ENCODE measurements around the gene PTX4. TPM values are rescaled to one million over a fixed set of nuclear protein-coding genes. Genes with fewer than 3 reads are reported as not detected.

PTX4 gene, protein sequence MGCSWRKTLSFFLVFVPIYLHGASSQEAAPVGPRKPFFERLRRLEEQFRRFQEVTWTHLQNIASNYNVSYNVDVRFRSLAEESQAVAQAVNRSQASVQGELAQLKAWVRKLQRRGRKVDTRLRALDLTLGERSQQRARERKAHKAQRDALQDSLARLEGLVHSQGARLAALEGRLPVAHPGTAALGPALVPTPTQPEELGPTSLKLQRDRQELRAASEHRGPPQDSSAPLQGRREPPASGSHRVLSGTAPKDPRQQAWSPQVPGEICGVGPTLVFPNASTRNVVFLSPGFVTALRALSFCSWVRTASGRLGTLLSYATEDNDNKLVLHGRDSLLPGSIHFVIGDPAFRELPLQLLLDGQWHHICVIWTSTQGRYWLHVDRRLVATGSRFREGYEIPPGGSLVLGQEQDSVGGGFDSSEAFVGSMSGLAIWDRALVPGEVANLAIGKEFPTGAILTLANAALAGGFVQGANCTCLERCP
- total RNA-seq: not detected
- not detected for polyA plus RNA-seq

DNA sequence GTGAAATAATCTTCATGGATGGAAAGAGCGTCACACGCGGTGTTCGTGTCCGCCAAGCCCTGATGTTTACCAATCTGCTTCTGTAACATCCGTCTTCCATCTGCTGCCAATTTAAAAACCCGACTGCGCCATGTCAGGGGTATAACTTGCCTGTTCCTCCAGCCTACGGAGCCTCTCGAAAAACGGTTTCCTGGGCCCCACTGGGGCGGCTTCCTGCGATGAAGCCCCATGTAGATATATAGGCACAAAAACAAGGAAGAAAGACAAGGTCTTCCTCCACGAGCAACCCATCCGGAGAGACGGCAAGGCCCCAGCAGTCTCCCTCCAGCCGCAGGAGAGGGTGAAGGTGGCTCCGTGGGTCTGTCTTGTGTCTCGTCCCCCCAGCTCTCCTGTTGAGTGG, at the start of gene PTX4:
Gene PTX4, minus strand, starts transcription at position 326 of the 400 bp plus-strand sequence. Its CDS starts 35 bp downstream, at position 291.
- no peaks in the 10 kb centered on the region for H3K9me3 ChIP-seq (ENCODE audit: control insufficient read depth in 2 of 2, low read length in 2 of 2)
- H3K27me3 ChIP-seq (ENCODE audit: control insufficient read depth, insufficient read depth, low read length): no peaks in the 10 kb centered on the region
- Mint-ChIP-seq H3K36me3 (no peaks in the 10 kb centered on the region), H3K27me3 (no peaks in the 10 kb centered on the region), H3K4me3 (peak within 1 kb of the TSS in 1 of 4 donors; percentile 35), H3K4me1 (peaks cover 5 to 16% (median 7%) of the 10 kb centered on the region in 4 donors), H3K9me3 (no peaks in the 10 kb centered on the region), H3K27ac (no peak within 1 kb of the TSS)
- H3K4me1 ChIP-seq (ENCODE audit: control insufficient read depth, insufficient read depth, low read length, poor library complexity, severe bottlenecking): peaks cover 10% of the 10 kb centered on the region
- DNase-seq (no peak), ATAC-seq (ENCODE audit: low read depth in 2 of 2) (no peak)
- H3K36me3 ChIP-seq (ENCODE audit: control insufficient read depth, insufficient read depth, low read length): no peaks in the 10 kb centered on the region
- H3K27ac ChIP-seq (ENCODE audit: insufficient read depth, low read length, poor library complexity, severe bottlenecking): no peak within 1 kb of the TSS
- no peak within 1 kb of the TSS for H3K4me3 ChIP-seq (ENCODE audit: low read depth, low read length)

DNA sequence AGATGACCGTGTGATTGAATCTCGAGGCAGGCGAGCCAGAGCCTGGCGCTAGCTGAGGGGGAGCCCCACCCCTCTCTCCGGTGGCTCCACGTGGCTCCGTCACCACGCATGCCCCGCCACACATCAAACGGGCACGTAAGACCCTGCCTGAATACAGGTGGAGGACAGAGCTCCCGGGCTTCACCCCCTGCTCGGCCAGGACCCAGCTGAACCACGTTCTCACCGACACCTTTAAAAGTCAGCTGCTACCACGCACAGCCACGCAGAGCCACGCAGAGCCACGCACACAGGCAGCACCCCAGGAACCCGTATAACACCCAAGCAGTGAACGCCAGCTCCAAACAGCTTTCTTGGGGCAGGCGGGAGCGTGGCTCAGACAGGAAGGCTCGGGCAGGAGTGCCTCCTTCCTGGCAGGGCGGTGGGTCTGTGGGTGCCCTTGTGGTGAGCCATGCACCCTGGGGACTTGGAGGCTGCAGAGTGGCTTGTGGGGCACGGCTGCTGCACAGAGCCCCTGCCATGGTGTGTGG, 49.1 kb upstream of the PTX4 start:
- peak in 1 of 3 donors; percentile 34 for DNase-seq
- no peak overlapping the region for H3K4me3 ChIP-seq (ENCODE audit: low read depth, low read length)
- H3K4me1 Mint-ChIP-seq: peaks cover 0 to 58% (median 20%) of the 10 kb centered on the region in 4 donors
- peak overlapping the region in 2 of 3 donors; percentile 81 to 96 for H3K27ac Mint-ChIP-seq
- peaks cover 44% of the 10 kb centered on the region for H3K36me3 ChIP-seq (ENCODE audit: control insufficient read depth, insufficient read depth, low read length)
- no peak overlapping the region for H3K27ac ChIP-seq (ENCODE audit: insufficient read depth, low read length, poor library complexity, severe bottlenecking)
- no peak for ATAC-seq (ENCODE audit: low read depth in 2 of 2)
- H3K9me3 Mint-ChIP-seq: no peaks in the 10 kb centered on the region
- no peaks in the 10 kb centered on the region for H3K27me3 ChIP-seq (ENCODE audit: control insufficient read depth, insufficient read depth, low read length)
- peaks cover 16% of the 10 kb centered on the region for H3K36me3 Mint-ChIP-seq
- H3K27me3 Mint-ChIP-seq: no peaks in the 10 kb centered on the region
- H3K4me3 Mint-ChIP-seq: peak overlapping the region; percentile 73 to 99 (median 85)
- H3K4me1 ChIP-seq (ENCODE audit: control insufficient read depth, insufficient read depth, low read length, poor library complexity, severe bottlenecking): peaks cover 55% of the 10 kb centered on the region
- no peaks in the 10 kb centered on the region for H3K9me3 ChIP-seq (ENCODE audit: control insufficient read depth in 2 of 2, low read length in 2 of 2)

DNA sequence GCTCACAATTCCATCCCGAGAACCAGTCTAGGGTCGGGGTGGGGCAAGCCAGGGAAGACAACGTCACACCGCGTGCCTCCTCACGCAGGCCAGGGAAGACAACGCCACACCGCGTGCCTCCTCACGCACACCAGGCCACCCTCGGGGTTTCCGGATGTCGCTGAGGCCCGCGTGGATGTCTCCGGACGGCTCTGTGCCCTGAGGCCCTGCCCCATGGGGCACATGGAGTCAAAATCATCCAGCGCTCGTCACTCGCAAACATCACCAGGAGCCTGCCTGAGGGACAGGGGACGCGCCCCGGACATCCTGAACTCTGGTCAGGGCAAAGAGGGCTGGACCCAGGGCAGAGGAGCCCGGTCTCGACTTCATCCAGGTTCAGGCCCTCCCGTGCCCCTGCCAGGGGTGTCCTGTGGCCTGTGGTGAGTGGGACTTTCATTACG, 48.4 kb upstream of the PTX4 start:
- DNase-seq (no peak), ATAC-seq (ENCODE audit: low read depth in 2 of 2) (no peak)
- H3K4me3 ChIP-seq (ENCODE audit: low read depth, low read length): no peak overlapping the region
- peak overlapping the region; percentile 69 to 96 (median 81) for H3K27ac Mint-ChIP-seq
- peaks cover 0 to 57% (median 17%) of the 10 kb centered on the region in 4 donors for H3K4me1 Mint-ChIP-seq
- H3K27me3 ChIP-seq (ENCODE audit: control insufficient read depth, insufficient read depth, low read length): no peaks in the 10 kb centered on the region
- no peak overlapping the region for H3K27ac ChIP-seq (ENCODE audit: insufficient read depth, low read length, poor library complexity, severe bottlenecking)
- peaks cover 16% of the 10 kb centered on the region for H3K36me3 Mint-ChIP-seq
- peaks cover 37% of the 10 kb centered on the region for H3K36me3 ChIP-seq (ENCODE audit: control insufficient read depth, insufficient read depth, low read length)
- H3K9me3 Mint-ChIP-seq: no peaks in the 10 kb centered on the region
- no peaks in the 10 kb centered on the region for H3K9me3 ChIP-seq (ENCODE audit: control insufficient read depth in 2 of 2, low read length in 2 of 2)
- H3K27me3 Mint-ChIP-seq: no peaks in the 10 kb centered on the region
- peak overlapping the region; percentile 87 to 99 (median 91) for H3K4me3 Mint-ChIP-seq
- H3K4me1 ChIP-seq (ENCODE audit: control insufficient read depth, insufficient read depth, low read length, poor library complexity, severe bottlenecking): peaks cover 54% of the 10 kb centered on the region

DNA sequence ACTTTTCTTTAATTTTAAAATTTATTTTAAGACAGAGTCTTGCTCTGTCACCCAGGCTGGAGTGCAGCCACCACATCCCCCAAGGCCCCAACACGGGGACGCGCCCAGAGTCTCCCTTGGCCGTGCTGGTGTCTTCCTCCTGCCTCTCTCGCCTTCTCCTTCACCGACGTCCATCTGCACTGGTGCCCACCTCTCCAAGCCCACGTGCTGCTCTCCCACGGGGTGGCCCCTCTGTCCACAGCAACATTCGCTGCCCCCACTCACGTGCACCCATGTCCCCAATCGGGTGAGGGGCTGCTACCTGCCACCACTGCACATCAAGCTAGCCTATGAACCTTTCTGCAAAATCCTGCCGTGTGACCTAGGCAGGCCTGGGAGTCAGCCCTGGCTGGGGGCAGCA, 47.9 kb upstream of the PTX4 start:
- no peaks in the 10 kb centered on the region for H3K9me3 ChIP-seq (ENCODE audit: control insufficient read depth in 2 of 2, low read length in 2 of 2)
- ATAC-seq (ENCODE audit: low read depth in 2 of 2) (no peak), DNase-seq (no peak)
- peaks cover 34% of the 10 kb centered on the region for H3K36me3 ChIP-seq (ENCODE audit: control insufficient read depth, insufficient read depth, low read length)
- H3K36me3 Mint-ChIP-seq: peaks cover 16% of the 10 kb centered on the region
- H3K27me3 ChIP-seq (ENCODE audit: control insufficient read depth, insufficient read depth, low read length): no peaks in the 10 kb centered on the region
- H3K4me1 Mint-ChIP-seq: peaks cover 0 to 54% (median 15%) of the 10 kb centered on the region in 4 donors
- peak overlapping the region; percentile 43 for H3K4me3 ChIP-seq (ENCODE audit: low read depth, low read length)
- peak overlapping the region; percentile 52 for H3K27ac ChIP-seq (ENCODE audit: insufficient read depth, low read length, poor library complexity, severe bottlenecking)
- peak overlapping the region in 2 of 3 donors; percentile 69 to 87 for H3K27ac Mint-ChIP-seq
- no peaks in the 10 kb centered on the region for H3K9me3 Mint-ChIP-seq
- H3K4me3 Mint-ChIP-seq: peak overlapping the region; percentile 87 to 99 (median 96)
- H3K27me3 Mint-ChIP-seq: no peaks in the 10 kb centered on the region
- H3K4me1 ChIP-seq (ENCODE audit: control insufficient read depth, insufficient read depth, low read length, poor library complexity, severe bottlenecking): peaks cover 53% of the 10 kb centered on the region

DNA sequence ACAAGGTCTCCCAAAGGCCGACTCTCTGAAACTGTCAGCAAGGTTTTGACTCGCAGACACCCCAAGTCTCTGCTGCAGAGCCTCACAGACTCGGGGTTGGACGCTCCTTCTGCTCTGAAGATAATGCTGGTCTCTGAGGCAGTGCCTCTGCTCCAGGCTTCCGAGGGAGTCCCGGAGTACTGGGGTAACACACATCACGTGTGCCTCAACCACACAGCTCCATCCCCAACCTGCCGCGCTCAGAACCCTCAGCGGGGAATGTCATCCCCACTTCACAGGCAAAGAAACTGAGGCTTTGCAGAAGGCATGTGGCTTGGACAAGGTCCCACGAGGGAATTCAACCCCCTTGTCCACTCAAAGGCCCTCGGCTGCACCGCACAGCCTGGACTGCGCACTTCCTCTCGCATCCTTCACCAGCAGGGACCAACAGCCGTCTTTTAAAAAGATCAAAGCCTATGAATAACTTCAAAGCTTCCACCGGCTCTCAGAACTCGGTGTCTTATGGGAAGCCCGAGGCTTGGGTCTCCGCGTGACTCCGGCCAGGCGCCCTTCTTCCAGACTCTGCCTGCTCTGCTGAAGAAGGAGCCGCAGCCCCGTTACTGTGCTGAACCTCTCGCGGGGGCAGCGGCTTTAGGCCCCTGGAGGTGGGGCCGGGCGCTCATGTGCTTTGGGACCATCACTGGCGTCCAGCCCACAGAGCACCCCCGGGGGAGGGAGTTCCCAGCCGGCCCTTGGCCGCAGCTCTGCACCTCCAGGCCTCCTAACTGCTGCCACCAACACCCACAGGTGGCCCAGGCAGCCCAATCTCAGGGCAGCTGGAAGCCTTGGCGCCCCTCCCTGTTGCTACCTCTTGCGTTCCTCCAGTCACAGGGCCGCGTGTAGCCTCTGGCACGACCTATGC, 46.9 kb upstream of the PTX4 start:
- Mint-ChIP-seq H3K27me3 (no peaks in the 10 kb centered on the region), H3K9me3 (no peaks in the 10 kb centered on the region), H3K27ac (peak overlapping the region; percentile 90 to 97 (median 94)), H3K4me3 (peak overlapping the region; percentile 93 to 99 (median 98)), H3K4me1 (peaks cover 0 to 50% (median 15%) of the 10 kb centered on the region in 4 donors), H3K36me3 (peaks cover 16% of the 10 kb centered on the region)
- DNase-seq (peak in 1 of 3 donors; percentile 41), ATAC-seq (ENCODE audit: low read depth in 2 of 2) (peak in 1 of 2 donors; percentile 27)
- no peaks in the 10 kb centered on the region for H3K27me3 ChIP-seq (ENCODE audit: control insufficient read depth, insufficient read depth, low read length)
- no peaks in the 10 kb centered on the region for H3K9me3 ChIP-seq (ENCODE audit: control insufficient read depth in 2 of 2, low read length in 2 of 2)
- H3K27ac ChIP-seq (ENCODE audit: insufficient read depth, low read length, poor library complexity, severe bottlenecking): peak overlapping the region; percentile 52
- peaks cover 53% of the 10 kb centered on the region for H3K4me1 ChIP-seq (ENCODE audit: control insufficient read depth, insufficient read depth, low read length, poor library complexity, severe bottlenecking)
- peaks cover 32% of the 10 kb centered on the region for H3K36me3 ChIP-seq (ENCODE audit: control insufficient read depth, insufficient read depth, low read length)
- H3K4me3 ChIP-seq (ENCODE audit: low read depth, low read length): peak overlapping the region; percentile 82

DNA sequence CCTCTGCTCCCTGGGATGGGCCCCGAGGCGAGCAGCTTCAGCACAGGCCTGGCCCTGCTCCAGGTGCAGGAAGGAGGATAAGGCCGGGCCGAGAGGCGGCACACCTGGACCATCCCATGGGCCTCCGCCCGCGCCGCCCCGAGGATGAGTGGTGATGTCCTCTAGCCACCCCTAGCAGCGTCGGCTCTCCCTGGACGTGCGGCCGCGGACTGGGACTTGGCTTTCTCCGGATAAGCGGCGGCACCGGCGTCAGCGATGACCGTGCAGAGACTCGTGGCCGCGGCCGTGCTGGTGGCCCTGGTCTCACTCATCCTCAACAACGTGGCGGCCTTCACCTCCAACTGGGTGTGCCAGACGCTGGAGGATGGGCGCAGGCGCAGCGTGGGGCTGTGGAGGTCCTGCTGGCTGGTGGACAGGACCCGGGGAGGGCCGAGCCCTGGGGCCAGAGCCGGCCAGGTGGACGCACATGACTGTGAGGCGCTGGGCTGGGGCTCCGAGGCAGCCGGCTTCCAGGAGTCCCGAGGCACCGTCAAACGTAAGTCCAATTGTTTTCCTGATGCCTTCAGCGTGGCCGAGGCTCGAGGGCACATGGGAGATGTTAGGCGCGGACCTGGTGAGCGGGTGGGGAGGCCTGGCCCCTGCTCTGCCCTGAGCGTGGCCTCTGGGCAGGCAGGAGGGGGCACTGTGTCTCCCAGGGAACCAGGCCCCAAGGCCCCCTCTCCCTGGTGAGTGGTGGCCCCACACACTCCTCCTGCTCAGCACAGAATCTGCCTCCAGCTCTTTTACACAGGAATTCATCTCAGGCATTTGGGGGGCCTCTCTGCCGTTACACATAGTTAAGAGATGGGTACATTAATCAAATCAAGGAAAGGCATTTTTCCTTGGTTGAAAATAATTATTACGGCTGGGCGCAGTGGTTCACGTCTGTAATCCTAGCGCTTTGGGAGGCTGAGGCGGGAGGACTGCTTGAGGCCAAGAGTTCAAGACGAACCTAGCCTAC, 45.6 kb upstream of the PTX4 start:
- Mint-ChIP-seq H3K4me1 (peaks cover 0 to 54% (median 17%) of the 10 kb centered on the region in 4 donors), H3K36me3 (peaks cover 16% of the 10 kb centered on the region), H3K4me3 (peak overlapping the region; percentile 93 to 99 (median 98)), H3K27me3 (no peaks in the 10 kb centered on the region), H3K27ac (peak overlapping the region; percentile 90 to 97 (median 94)), H3K9me3 (no peaks in the 10 kb centered on the region)
- Histone ChIP-seq H3K9me3 (ENCODE audit: control insufficient read depth in 2 of 2, low read length in 2 of 2) (no peaks in the 10 kb centered on the region), H3K4me1 (ENCODE audit: control insufficient read depth, insufficient read depth, low read length, poor library complexity, severe bottlenecking) (peaks cover 53% of the 10 kb centered on the region), H3K27me3 (ENCODE audit: control insufficient read depth, insufficient read depth, low read length) (no peaks in the 10 kb centered on the region), H3K27ac (ENCODE audit: insufficient read depth, low read length, poor library complexity, severe bottlenecking) (peak overlapping the region; percentile 52), H3K36me3 (ENCODE audit: control insufficient read depth, insufficient read depth, low read length) (peaks cover 23% of the 10 kb centered on the region), H3K4me3 (ENCODE audit: low read depth, low read length) (peak overlapping the region; percentile 82)
- peak in 1 of 3 donors; percentile 16 for DNase-seq
- peak; percentile 7 to 28 for ATAC-seq (ENCODE audit: low read depth in 2 of 2)

Measured in CD4-positive, CD25-positive, alpha-beta regulatory T cell (primary cell).